ENCODE data around the gene AUTS2.

GRCh38 chr7:70294211-70294911 is 696.1 kb downstream of the AUTS2 start:
- TF ChIP-seq CTCF (IDR thresholded peaks at IDR 0.05): no peak
- TF ChIP-seq POLR2A (IDR thresholded peaks at IDR 0.05): no peak
- TF ChIP-seq POLR2AphosphoS5 (IDR thresholded peaks at IDR 0.05): no peak
- TF ChIP-seq EP300 (IDR thresholded peaks at IDR 0.05): no peak
